OCI-LY7 (cell line): ENCODE results near the gene CTTNBP2. TPM values are rescaled to one million over a fixed set of nuclear protein-coding genes. Genes with fewer than 3 reads are reported as not detected.

Experiments
- BruUV-seq: library from RNA; stranded (reverse); fragments of 400-500 nt; replicated peaks from 2 replicates; lab custom pipeline; 2021; lab: Mats Ljungman, UMichigan
- CTCF ChIA-PET: fragments of 300-600 bp; sonication (Branson Sonifier 250); formaldehyde crosslinking; loops from one replicate; lab custom pipeline; 2022; ENCODE audit warnings: antibody characterized with exemption; ENCODE audit not compliant: unreplicated experiment; lab: Charles Lee
- POLR2A ChIA-PET: fragments of 300-600 bp; sonication (Branson Sonifier 250); formaldehyde crosslinking; loops from one replicate; lab custom pipeline; 2022; ENCODE audit warnings: antibody characterized with exemption; lab: Charles Lee
- DNase-seq: peaks from one replicate; pipeline ENCODE4 v3.0.0-alpha.2; 2015; ENCODE audit warnings: low spot score
- H2AFZ ChIP-seq: fragments of 200-600 bp; sonication (generic), shearing (Covaris generic); 2 replicates; pipeline ENCODE4 v1.6.1; 2014; ENCODE audit warnings: mild to moderate bottlenecking, antibody characterized with exemption, low read length, moderate library complexity
- H3K27ac ChIP-seq: fragments of 200-600 bp; sonication (generic); 2 replicates; pipeline ENCODE4 v1.5.1; 2014; ENCODE audit warnings: mixed run types, low read depth, mild to moderate bottlenecking, moderate library complexity, low read length, inconsistent platforms; ENCODE audit not compliant: poor library complexity, severe bottlenecking
- H3K36me3 ChIP-seq: fragments of 200-600 bp; sonication (generic); 2 replicates; pipeline ENCODE4 v1.6.1; 2014; ENCODE audit warnings: mild to moderate bottlenecking, antibody characterized with exemption, low read length, moderate library complexity, mixed read lengths; ENCODE audit not compliant: insufficient read depth
- H3K4me1 ChIP-seq: fragments of 200-600 bp; sonication (generic); 2 replicates; pipeline ENCODE4 v1.5.1; 2014; ENCODE audit warnings: mild to moderate bottlenecking, low read length; ENCODE audit not compliant: insufficient read depth, poor library complexity, severe bottlenecking
- H3K4me2 ChIP-seq: fragments of 200-600 bp; sonication (generic); 2 replicates; pipeline ENCODE4 v1.6.1; 2014; ENCODE audit warnings: mild to moderate bottlenecking, low read length
- H3K4me3 ChIP-seq: fragments of 200-600 bp; sonication (generic); 2 replicates; pipeline ENCODE4 v1.5.1; 2014; ENCODE audit warnings: mild to moderate bottlenecking, low read depth, low read length; ENCODE audit not compliant: poor library complexity, severe bottlenecking
- H3K79me2 ChIP-seq: fragments of 200-600 bp; sonication (generic); 2 replicates; pipeline ENCODE4 v1.6.1; 2016; ENCODE audit warnings: low read depth, mild to moderate bottlenecking, low read length, moderate library complexity, mixed read lengths; ENCODE audit not compliant: insufficient read depth
- H3K9me2 ChIP-seq: fragments of 200-600 bp; sonication (generic); 2 replicates; pipeline ENCODE4 v1.6.1; 2016; ENCODE audit warnings: mild to moderate bottlenecking, low read length, mixed read lengths; ENCODE audit not compliant: insufficient read depth
- H3K9me3 ChIP-seq: fragments of 200-600 bp; sonication (generic); 2 replicates; pipeline ENCODE4 v1.6.1; 2014; ENCODE audit warnings: mild to moderate bottlenecking, mixed run types, low read length, mixed read lengths
- H4K20me1 ChIP-seq: fragments of 200-600 bp; sonication (generic); 2 replicates; pipeline ENCODE4 v1.6.1; 2014; ENCODE audit warnings: mild to moderate bottlenecking, antibody characterized with exemption, low read length, moderate library complexity, mixed read lengths; ENCODE audit not compliant: insufficient read depth
- EZH2phosphoT487 ChIP-seq: fragments of 200-600 bp; sonication (generic); IDR thresholded peaks from 2 replicates; pipeline ENCODE4 v1.6.1; 2018; ENCODE audit warnings: low read depth, borderline replicate concordance, mild to moderate bottlenecking, mixed run types, antibody characterized with exemption, low read length, moderate library complexity, mixed read lengths
- intact Hi-C: fragments of 100-400 bp; cut with micrococcal nuclease; formaldehyde crosslinking; loops from one replicate; pipeline ENCODE4 v1.10.0; 2022; ENCODE audit not compliant: unreplicated experiment
- total RNA-seq, 2 experiments: library from RNA; depleted of rRNA in 1 of 2; stranded (reverse); fragments of >200 nt in 1 of 2; shearing (Covaris generic) in 1 of 2; gene quantifications; 2 replicates each; pipeline ENCODE4 v1.2.3, GENCODE V29; 2014 to 2022
- TF ChIP-seq, protein P1 (sequence below): fragments of 200-600 bp; sonication (generic); conservative IDR thresholded peaks from 2 replicates; pipeline ENCODE4 v1.5.1; 2014; ENCODE audit warnings: mild to moderate bottlenecking, antibody characterized with exemption, low read length, moderate library complexity, mixed read lengths

CTTNBP2 gene
- total RNA-seq, 2 experiments from 2014 or later, result not detected

GRCh38 chr7:117667456-117667855 lies 205.8 kb downstream of the CTTNBP2 start:
- H3K4me1 ChIP-seq, result no peaks in the 10 kb centered on the region
- CTCF ChIA-PET, result no interaction called here
- no peaks in the 10 kb centered on the region for H3K9me2 ChIP-seq
- H3K36me3 ChIP-seq, result no peaks in the 10 kb centered on the region
- H4K20me1 ChIP-seq, result no peaks in the 10 kb centered on the region
- intact Hi-C loops, result no loop called here
- no peak overlapping the region for H3K27ac ChIP-seq
- no peak for DNase-seq
- H3K4me3 ChIP-seq, result no peak overlapping the region
- no peak overlapping the region for H3K4me2 ChIP-seq
- H2AFZ ChIP-seq, result no peak overlapping the region
- no TSS peak for BruUV-seq
- TF ChIP-seq, protein P1, sequence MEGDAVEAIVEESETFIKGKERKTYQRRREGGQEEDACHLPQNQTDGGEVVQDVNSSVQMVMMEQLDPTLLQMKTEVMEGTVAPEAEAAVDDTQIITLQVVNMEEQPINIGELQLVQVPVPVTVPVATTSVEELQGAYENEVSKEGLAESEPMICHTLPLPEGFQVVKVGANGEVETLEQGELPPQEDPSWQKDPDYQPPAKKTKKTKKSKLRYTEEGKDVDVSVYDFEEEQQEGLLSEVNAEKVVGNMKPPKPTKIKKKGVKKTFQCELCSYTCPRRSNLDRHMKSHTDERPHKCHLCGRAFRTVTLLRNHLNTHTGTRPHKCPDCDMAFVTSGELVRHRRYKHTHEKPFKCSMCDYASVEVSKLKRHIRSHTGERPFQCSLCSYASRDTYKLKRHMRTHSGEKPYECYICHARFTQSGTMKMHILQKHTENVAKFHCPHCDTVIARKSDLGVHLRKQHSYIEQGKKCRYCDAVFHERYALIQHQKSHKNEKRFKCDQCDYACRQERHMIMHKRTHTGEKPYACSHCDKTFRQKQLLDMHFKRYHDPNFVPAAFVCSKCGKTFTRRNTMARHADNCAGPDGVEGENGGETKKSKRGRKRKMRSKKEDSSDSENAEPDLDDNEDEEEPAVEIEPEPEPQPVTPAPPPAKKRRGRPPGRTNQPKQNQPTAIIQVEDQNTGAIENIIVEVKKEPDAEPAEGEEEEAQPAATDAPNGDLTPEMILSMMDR, result no peak
- no peak for TF ChIP-seq EZH2phosphoT487
- no peaks in the 10 kb centered on the region for H3K9me3 ChIP-seq
- no peaks in the 10 kb centered on the region for H3K79me2 ChIP-seq
- POLR2A ChIA-PET, result no interaction called here

GRCh38 chr7:117666689-117667088 lies 206.6 kb downstream of the CTTNBP2 start:
- TF ChIP-seq, protein P1, result no peak
- no peak for TF ChIP-seq EZH2phosphoT487
- no peak overlapping the region for H3K4me2 ChIP-seq
- DNase-seq, result no peak
- no peaks in the 10 kb centered on the region for H3K9me3 ChIP-seq
- H2AFZ ChIP-seq, result no peak overlapping the region
- ChIA-PET POLR2A (no interaction called here), CTCF (no interaction called here)
- no TSS peak for BruUV-seq
- no peak overlapping the region for H3K4me3 ChIP-seq
- intact Hi-C loops, result no loop called here
- H3K36me3 ChIP-seq, result no peaks in the 10 kb centered on the region
- H4K20me1 ChIP-seq, result no peaks in the 10 kb centered on the region
- H3K4me1 ChIP-seq, result no peaks in the 10 kb centered on the region
- H3K27ac ChIP-seq, result no peak overlapping the region
- no peaks in the 10 kb centered on the region for H3K9me2 ChIP-seq
- no peaks in the 10 kb centered on the region for H3K79me2 ChIP-seq

GRCh38 chr7:117666031-117666430 lies 207.2 kb downstream of the CTTNBP2 start:
- Histone ChIP-seq H3K27ac (no peak overlapping the region), H3K9me3 (no peaks in the 10 kb centered on the region), H4K20me1 (no peaks in the 10 kb centered on the region), H3K4me3 (no peak overlapping the region), H3K4me2 (no peak overlapping the region), H3K9me2 (no peaks in the 10 kb centered on the region), H3K36me3 (no peaks in the 10 kb centered on the region), H3K4me1 (no peaks in the 10 kb centered on the region), H3K79me2 (no peaks in the 10 kb centered on the region), H2AFZ (no peak overlapping the region)
- intact Hi-C loops, result no loop called here
- DNase-seq, result no peak
- BruUV-seq, result no TSS peak
- TF ChIP-seq, protein P1, result no peak
- TF ChIP-seq EZH2phosphoT487, result no peak
- CTCF ChIA-PET, result no interaction called here
- POLR2A ChIA-PET, result no interaction called here
